ENCODE results near the gene ATF6B.
"Not testable (repeated sequence)": the region's sequence is repeated elsewhere in the genome, so short reads cannot be mapped to it uniquely, and the experiment has no call there.

The ATF6B gene

DNA sequence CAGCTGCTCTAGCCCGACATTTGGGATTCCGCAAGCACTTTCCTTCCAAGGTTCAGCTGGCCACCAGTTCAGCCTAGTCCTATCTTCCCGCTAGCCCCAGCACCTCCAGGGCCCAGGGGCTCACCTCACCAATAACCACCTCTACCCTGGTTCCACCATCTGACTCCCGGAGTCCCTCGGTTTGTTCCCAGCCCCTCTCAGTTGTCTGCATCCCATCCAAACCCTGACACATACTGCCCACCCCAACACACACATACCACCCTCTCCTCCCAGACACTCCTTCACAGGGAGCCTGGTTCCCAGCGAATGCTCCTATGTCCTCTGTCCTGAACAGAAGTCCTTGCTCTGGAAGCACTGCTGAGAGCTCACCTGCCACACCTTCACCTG, 19.3 kb downstream of the ATF6B start:
- in situ Hi-C loops (cut with HindIII; ENCODE audit: low sequenced_read_pairs), result no loop called here

DNA sequence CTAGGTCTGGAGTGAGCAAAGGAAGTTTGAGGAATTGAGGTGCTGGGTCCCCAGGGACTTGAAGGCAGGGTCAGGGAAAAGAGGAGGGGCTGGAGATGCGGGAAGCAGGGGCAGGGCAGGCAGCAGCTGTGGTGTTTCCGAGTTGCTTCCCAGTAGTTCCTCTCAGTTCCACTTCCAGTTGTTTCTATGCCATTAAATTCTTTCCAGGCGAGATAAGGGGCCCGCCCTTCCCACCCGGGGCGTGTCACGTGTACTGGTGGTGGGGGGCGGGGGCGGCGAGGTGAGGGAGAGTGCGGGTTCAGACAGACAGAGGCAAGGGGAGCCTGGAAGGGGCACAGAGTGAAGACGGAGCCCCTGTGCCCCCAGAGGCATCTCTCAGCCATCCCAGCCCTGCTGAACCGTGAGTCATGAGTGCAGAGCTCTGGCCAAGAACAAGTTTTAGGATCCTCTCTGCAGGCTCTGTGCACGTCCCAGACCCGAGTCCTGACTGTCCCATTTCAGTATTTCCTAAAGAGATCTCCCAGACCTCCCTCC, 19.9 kb downstream of the ATF6B start:
- in situ Hi-C loops (cut with HindIII; ENCODE audit: low sequenced_read_pairs), result no loop called here

DNA sequence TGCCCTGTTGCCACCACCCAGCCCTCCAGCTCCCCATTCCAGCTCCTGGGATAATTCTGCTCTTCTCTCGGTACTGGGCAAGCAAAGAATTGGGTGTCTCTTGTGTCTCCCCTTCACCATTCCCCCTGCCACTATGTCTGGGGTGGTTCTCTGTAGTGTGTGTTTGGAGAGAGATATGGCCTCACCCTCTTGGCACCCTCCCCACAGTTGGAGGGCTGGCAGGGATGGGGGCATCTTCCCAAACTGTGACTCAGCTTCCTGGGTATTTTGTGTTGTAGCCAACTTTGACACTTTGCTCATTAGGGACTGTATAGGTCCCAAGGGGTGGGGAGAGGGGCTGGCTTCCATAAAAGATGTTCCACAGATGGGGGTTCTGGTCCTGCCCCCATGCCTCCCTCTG, 20.6 kb downstream of the ATF6B start:
- in situ Hi-C loops (cut with HindIII; ENCODE audit: low sequenced_read_pairs), result no loop called here

DNA sequence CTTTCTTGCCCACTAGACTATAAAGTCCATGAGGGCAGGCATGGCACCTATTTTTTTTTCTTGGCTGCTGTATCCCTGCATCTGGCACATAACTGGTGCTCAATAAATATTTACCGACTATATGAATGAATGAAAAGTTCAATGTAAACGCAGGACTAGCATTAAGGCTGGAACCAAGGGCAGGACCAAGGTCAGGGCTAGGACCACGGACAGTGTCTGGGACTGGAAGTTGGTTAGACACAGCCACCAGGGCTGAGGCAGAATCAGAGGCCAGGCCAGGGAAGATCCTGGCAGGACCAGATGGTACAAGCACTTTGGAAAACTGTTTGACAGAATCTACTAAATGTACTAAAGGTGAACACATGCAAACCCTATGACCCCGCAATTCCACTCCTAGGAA, 22.6 kb downstream of the ATF6B start:
- in situ Hi-C loops (cut with HindIII; ENCODE audit: low sequenced_read_pairs), result no loop called here

DNA sequence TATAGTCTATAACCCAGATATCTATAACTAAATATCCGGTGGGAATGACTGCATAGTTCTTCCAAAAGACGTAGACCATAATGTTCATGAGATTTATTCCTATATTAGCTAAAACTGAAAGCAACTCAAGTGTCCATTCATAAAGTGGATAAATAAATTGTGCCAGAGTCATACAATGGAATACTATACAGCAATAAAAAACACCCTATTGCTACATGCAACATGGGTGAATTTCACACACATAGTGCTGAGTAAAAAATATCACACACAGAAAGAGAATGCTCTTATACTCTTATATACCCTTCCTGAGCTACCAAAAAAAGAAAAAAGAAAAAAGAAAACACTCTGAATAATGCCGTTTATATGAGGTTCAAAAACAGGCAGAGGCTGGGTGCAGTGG, 25.8 kb downstream of the ATF6B start:
- in situ Hi-C loops (cut with HindIII; ENCODE audit: low sequenced_read_pairs), result no loop called here

DNA sequence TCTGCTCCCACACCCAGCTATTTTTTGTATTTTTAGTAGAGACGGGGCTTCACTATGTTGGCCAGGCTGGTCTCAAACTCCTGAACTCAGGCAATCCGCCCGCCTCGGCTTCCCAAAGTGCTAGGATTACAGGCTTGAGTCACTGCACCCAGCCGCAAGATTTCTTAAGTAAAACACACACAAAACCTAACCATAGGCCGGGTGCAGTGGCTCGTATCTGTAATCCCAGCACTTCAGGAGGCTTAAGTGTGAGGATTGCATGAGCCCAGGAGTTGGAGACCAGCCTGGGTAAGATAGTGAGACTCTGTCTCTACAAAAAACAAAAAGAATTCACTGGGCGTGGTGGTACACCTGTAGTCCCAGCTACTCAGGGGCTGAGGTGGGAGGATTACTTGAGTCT, 27.8 kb downstream of the ATF6B start:
- in situ Hi-C loops (cut with HindIII; ENCODE audit: low sequenced_read_pairs), result not testable (repeated sequence)

DNA sequence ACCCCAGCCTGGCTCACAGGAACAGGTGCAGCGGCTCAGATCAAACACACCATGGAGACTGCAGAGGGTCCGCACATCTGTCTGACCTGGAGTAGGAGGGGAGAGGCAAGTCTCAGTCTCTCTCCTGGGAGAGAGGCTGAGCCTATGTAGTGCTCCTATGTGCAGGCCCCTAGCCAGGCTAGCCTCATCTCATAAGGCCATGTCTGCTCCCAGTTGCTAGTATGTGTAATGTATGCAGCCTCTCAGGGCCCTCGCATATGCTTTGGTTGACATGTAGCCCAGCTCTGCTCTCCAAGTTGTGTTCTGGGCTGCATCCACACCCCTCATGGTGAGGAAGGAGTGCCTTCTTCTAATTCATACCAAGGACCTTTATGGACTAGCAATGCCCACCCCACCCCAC, 30.7 kb downstream of the ATF6B start:
- in situ Hi-C loops (cut with HindIII; ENCODE audit: low sequenced_read_pairs), result no loop called here

DNA sequence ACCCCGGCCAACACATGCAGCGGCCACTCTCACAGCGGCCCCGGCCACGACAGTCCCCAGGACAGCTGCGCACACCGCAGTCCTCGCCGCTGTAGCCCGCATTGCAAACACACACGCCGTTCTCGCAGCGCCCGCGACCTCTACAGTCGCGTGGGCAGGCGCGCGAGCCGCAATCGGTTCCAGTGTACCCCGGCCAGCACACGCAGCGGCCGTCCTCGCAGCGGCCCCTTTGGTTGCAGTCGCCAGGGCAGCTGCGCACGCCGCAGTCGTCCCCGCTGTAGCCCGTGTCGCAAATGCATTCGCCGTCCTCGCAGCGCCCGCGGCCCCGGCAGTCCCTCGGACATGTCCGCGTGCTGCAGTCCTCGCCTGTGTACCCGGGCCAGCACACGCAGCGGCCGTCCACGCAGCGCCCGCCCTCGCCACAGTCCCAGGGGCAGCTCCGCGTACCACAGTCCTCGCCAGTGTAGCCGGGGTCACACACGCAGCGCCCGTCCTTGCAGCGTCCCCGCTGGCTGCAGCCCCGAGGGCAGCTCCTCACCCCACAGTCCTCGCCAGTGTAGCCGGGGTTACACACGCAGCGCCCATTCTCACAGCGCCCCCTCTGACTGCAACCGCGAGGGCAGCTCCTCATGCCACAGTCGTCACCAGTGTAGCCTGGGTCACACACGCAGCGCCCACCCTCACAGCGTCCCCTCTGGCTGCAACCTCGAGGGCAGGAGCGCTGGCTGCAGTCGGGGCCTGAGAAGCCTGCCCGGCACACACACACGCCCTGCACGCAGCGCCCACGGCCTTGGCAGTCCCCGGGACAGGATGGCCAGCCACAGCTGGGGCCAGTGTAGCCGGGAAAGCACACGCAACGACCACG, 31.4 kb downstream of the ATF6B start:
- in situ Hi-C loops (cut with HindIII; ENCODE audit: low sequenced_read_pairs), result no loop called here

DNA sequence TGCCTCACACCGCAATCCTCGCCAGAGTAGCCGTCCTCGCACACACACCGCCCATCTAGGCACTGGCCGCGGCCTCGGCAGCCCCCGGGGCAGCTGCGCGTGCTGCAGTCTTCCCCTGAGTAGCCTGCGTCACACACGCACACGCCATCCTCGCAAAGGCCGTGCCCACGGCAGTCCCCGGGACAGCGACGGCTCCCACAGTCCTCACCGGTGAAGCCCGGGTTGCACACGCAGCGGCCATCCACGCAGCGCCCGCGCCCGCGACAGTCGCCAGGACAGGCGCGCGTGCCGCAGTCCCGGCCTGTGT, 32.0 kb downstream of the ATF6B start:
- in situ Hi-C loops (cut with HindIII; ENCODE audit: low sequenced_read_pairs), result no loop called here

DNA sequence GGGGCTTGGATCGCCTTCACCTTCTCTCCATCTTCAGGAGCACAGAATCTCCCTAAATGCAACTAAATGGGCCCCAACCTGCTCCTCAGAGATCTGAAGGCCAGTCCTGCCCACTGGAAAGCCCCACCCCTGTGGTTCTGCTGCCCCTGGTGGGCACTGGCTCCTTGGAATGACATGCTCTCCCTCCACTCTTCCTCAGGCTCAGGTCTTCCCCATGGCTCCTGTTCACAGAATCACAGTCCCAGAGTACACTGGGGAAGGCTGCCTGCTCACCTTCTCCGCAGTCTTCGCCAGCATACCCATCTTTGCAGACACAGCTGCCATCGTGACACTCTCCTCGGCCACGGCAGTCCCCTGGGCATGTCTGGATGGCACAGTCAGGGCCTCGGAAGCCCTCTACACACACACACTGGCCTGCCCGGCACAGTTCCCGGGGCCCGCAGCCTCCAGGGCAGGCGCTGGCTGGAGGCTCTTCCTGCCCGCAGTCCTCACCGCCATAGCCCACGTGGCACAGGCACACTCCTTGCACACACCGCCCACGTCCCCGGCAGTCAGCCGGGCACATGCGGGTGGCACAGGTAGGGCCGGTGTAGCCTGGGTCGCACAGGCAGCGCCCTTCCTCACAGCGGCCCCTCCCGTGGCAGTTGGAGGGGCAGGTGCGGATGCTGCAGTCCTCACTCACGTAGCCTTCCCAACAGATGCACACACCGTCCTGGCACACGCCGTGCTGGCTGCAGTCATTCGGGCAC, 32.5 kb downstream of the ATF6B start:
- in situ Hi-C loops (cut with HindIII; ENCODE audit: low sequenced_read_pairs), result no loop called here

DNA sequence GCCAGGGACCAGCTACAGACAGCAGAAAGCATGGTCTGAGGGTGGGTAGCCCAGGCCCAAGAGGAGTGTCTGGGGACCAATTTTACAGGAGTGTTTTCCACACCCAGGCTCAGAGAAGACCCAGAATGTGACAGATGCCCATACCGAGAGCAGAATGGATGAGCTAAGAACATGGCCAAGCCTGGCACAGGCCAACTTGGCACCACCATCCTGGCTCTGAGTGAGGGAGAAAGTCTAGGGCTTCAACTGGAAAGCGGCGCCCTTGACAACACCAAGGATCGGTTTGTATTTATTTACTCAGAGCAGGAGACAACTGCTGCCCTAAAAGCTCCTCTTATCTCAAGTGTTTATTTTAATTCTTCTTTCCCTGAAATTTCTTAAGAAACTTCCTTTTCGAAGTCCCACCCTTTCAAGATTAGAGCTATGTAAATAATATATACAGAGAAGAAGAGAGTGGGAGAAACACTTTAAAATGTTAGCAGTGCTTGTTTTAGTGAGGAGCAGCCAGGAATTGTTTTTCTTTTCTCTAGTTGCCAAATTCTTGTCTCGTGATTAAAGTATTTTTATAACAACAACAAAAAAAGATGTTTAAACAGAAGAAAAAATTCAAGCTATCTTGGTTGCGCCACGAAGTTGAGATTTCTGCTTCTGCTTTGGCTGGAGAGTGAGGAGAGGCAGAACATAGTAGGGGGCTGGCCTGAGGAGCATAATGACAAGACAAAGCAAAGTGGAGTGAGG, 35.1 kb downstream of the ATF6B start:
- in situ Hi-C loops (cut with HindIII; ENCODE audit: low sequenced_read_pairs), result no loop called here

DNA sequence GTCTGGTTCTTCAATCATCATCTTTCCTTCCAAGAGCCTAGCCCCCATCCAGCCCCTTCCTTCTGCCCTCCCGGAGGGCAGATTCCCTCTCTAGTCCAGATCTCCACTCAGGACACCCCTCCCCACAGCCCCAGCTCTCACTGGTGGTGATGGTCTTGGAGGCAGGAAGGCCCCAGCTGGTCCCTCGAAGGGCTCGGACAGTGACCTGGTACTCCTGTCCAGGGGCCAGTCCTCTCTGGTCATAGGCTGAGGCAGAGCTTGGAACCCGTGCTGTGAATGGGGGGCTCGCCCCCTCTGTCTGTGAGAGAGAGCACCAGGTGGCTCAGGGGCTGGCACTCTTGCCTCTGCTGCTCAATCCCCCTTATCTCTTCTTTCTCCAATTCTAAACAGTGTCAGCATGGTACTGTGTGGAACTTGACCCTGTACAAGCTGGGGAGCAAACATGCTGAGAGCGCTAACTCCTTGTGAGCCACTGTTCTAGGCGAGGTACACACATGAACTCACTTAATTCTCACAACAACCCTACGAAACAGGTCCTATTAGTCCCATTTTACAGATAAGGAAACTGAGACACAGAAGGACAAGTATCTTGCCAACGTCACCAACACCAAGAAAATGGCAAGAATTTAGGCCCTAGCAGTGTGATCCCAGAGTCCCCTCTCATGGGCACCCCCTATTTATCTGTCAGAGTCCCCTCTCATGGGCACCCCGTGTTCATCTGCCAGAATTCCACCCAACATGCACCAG, 38.8 kb downstream of the ATF6B start:
- in situ Hi-C loops (cut with HindIII; ENCODE audit: low sequenced_read_pairs), result no loop called here

DNA sequence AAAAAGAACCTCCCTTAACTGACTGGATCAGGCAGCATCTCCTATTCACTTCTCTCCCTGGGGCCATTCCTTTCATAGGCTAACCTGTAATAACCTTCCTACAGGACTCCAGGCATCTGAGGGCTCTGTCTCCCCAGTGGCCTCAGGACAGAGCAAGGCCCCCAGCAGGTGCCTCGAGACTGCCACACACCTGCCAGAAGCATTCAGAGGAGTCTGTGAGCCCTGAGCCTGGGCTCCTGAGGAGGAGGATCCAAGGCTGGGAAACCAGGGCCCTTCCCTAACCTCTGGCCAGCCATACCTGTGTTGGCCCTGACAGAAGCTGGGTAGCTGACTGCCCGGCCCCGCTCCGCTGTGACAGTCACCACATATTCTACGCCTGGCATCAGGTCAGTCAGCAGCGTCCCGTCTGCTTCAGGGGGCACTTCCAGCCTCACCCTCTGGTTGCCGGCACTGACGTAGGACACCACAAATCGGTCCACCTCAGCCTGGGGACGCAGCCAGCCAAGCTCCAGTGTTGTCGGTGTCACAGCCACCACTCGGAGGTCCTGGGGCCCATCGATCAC, 39.5 kb downstream of the ATF6B start:
- in situ Hi-C loops (cut with HindIII; ENCODE audit: low sequenced_read_pairs), result no loop called here

DNA sequence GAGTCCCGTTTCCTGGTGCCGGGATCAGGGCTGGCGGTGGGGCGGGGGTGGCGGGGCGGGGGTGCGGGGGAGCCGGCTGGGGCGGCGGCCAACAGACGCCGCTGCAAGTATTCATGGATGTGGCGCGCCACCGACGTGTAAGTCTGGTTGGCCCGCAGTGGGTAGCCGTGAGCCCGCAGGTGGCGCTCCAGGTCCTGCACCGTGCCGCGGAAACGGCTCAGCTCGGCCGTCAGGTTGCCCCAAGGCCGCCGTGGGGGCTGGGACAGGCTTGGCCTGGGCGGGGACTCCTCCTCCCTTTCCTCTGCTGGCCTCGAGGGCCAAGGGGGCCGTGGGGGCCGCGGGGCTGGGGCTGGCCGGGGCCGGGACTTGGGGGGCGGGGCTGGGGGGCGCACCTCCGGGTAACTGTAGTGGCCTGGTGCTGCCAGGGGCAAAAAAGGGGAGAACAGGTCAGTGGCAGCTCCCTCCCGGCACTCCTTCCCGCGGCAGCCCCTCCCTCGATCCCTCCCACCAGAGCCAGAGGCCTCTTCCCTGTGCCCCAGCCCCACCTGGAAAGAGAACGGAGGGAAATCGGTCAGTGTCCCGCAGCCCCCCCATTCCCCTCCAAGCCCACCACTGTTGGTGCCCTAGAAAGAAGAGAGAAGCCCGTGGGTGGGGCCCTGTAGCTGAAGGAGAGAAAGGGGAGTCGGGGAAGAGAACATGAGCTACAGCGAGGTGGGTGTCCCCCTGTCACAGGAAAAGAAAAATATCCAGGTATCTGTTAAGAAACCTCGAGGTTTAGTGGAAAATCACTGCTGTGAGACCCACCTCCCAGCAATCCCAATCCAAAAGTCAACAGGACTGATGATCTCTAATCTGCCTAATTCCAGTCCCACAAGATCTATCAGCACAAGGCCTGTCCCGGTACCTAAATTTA, 40.2 kb downstream of the ATF6B start:
- in situ Hi-C loops (cut with HindIII; ENCODE audit: low sequenced_read_pairs), result no loop called here

DNA sequence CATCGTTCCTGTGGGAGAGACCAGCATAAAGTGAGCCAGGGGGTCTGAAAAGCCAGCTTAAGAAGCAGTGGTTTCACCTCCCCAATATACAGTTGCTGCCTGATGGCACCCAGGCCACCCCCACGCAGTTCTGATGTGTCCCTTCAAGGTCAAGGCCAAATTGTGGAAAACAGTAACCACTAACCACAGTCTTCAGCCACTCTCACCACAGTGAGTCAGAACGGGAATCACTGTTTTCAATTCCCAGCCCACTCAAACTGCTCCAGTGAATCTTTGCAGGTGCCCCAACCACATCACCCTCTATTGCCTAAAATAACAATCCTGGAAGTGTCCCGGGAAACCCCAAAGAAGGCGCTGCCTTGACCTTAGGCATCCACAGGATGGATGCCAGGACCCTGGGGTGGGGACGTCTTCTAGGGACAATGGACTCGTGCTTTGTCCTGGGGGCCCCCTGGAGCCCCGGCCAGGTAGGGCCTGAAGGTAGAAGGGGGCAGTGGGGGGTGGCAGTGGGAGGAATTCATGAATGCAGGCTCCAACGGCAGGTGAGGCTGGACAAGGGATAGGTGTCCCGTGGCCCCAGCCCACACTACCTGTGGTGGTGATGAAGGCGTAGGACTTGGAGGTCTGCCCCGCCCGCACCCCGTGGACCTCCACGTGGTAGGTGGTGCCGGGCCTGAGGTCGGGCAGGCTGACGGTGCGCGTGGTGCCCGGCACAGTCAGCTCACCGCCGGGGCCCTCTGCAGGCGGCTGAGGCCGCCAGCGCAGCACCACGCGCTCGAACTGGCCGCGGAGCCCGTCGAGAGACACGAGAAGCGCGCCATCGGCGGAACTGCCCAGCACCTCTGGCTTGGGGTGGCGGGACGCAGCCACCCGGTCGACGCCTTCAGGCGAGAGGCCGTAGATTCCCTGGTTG, 41.1 kb downstream of the ATF6B start:
- in situ Hi-C loops (cut with HindIII; ENCODE audit: low sequenced_read_pairs), result no loop called here

DNA sequence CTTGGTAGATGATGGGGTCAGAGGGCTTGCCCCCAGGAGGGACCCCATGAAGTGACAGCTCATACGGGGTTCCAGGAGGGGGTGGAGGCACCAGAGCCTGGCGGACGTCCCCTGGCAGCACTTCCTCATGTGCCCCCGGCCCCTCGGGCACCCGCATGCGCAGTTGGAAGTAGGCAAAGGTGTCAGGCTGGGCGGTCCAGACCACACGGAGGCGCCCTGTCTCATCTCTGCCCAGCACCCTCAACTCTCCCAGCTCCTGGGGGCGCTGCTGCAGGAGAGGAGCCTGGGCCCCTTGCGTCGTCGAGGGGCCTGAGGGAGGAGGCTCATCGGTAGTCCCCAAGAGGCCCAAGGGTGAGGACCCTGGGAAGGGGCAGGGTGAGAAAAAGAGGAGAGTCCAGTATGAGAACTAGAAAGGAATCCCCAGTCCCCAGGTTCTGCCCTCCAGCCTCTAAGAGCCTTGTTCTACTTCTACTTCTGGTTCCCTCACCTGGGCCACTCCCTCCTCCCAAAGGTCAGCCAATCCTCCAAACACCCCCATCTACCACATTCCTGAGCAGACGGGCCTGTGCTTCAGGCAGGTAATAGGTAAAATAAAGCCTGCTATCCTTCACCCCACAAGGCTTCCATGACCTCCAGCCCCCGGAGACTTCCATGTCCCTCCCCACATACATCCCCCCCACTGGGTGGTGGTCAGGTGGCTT, 42.1 kb downstream of the ATF6B start:
- in situ Hi-C loops (cut with HindIII; ENCODE audit: low sequenced_read_pairs), result no loop called here

DNA sequence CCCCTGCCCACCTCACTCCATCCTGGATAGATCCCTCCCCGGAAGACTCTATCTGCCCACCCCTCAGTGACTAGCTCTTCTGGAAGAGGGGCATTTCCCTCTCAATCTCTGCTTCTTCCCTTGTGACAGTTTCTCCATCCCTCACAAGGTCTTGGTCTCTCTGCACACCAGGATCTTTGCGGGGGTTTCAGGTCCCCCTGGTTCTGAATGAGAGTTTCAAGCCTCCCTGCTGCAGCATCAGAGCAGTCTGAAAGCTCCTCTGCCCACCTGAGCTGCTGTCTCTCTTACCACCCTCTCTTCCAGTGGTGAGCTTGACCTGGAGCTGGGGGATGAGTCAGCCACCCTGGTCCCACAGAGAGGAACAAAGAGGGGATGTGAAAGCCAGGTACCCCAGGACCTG, 43.3 kb downstream of the ATF6B start:
- in situ Hi-C loops (cut with HindIII; ENCODE audit: low sequenced_read_pairs), result no loop called here
